ENCODE results near the gene HS6ST1. TPM values are rescaled to one million over a fixed set of nuclear protein-coding genes. Genes with fewer than 3 reads are reported as not detected.
A peak's percentile ranks its signal among the peaks of the same experiment; 100 is the strongest.

Gene HS6ST1, protein sequence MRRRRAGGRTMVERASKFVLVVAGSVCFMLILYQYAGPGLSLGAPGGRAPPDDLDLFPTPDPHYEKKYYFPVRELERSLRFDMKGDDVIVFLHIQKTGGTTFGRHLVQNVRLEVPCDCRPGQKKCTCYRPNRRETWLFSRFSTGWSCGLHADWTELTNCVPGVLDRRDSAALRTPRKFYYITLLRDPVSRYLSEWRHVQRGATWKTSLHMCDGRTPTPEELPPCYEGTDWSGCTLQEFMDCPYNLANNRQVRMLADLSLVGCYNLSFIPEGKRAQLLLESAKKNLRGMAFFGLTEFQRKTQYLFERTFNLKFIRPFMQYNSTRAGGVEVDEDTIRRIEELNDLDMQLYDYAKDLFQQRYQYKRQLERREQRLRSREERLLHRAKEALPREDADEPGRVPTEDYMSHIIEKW
- total RNA-seq, result 139 to 141 TPM (median 141 TPM) in 3 replicates

DNA sequence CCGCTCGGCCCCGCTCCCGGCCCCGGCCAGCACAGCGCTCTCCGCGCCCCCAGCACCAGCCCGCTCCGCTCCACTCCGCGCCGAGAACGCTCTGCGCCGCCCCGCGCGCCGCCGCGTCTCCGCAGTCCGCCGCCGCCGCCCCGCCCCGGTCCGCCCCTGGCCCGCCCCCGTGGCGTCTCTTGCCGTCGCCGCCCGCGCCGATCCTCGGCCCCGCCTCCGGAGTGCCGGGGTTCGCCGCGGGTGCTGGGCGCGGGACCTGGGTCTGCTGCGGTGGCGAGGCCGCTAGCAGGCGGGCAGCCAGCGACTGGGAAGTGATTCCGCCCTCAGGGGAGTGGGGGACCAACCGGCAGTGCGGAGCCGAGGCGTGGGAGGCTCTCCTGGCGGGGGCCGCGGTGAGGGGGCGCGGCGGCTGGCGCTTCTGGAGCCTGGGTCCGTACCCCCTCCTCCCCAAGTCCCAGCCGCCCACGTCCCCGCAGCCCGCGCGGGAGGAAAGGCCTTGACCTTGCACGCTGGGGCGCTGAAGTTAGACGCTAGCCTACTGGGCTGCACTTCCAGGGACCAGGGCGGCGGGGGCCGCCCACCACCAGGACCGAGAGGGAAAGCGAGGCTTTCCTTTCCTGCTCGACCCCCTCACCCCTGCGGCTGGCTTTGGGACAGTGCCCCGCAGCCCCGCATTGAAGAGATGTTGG is at the start of gene HS6ST1:
Gene HS6ST1 (minus strand): TSS at position 93 of the 689 bp plus-strand sequence. CDS start 305 bp downstream, outside the sequence.
- TF ChIP-seq, protein P1, sequence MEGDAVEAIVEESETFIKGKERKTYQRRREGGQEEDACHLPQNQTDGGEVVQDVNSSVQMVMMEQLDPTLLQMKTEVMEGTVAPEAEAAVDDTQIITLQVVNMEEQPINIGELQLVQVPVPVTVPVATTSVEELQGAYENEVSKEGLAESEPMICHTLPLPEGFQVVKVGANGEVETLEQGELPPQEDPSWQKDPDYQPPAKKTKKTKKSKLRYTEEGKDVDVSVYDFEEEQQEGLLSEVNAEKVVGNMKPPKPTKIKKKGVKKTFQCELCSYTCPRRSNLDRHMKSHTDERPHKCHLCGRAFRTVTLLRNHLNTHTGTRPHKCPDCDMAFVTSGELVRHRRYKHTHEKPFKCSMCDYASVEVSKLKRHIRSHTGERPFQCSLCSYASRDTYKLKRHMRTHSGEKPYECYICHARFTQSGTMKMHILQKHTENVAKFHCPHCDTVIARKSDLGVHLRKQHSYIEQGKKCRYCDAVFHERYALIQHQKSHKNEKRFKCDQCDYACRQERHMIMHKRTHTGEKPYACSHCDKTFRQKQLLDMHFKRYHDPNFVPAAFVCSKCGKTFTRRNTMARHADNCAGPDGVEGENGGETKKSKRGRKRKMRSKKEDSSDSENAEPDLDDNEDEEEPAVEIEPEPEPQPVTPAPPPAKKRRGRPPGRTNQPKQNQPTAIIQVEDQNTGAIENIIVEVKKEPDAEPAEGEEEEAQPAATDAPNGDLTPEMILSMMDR (IDR thresholded peaks at IDR 0.05; ENCODE audit: unreplicated experiment), result no peak
- peak within 1 kb of the TSS; percentile 93 for H3K4me3 Mint-ChIP-seq
- H3K9me3 Mint-ChIP-seq, result no peaks in the 10 kb centered on the region
- H3K27ac Mint-ChIP-seq, result peak within 1 kb of the TSS; percentile 81
- DNase-seq (ENCODE audit: low spot score in 2 of 2, unreplicated experiment in 2 of 2), result peak; percentile 83 to 92
- no peaks in the 10 kb centered on the region for H3K27me3 Mint-ChIP-seq (ENCODE audit: low read depth)
- H3K36me3 Mint-ChIP-seq, result peaks cover 4% of the 10 kb centered on the region
- peaks cover 56% of the 10 kb centered on the region for H3K4me1 Mint-ChIP-seq

DNA sequence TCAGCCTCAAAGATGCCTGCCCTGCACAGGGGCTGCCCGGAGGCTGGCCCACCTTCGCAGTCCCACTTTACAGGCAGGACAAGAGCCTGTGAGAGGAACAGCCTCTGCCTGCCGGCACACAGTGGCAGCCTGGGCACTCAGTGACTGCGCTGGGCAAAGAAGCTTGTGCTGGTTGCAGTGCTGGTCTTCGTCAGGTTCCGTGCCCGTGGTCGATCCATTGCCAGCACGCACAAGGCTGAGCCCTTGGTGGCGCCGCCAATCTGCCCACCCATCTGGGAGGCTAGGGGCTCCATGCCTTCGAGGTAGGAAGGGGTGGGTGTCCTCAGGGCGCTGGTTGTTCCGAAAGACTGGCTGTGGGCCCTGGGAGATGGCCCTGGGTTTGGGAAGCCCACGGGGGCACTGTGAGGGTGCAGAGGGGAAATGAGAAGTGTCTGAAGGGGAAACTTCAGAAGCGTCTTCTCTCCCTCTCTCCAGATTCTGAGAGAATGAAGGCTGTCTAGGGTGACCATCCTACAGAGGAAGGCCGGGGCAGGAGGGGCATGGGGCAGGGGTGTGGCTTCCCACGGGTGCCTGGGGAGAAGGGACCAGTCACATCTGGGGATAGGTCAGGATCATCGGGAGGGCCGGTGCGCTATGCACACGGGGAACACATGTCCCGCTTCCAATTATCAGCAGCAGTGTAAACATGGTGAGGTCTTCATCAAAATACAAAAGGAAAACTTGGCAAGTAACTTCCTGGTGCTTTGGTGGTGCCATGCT is 49.1 kb upstream of the HS6ST1 start:
- H3K27ac Mint-ChIP-seq, result no peak overlapping the region
- H3K9me3 Mint-ChIP-seq, result no peaks in the 10 kb centered on the region
- H3K4me3 Mint-ChIP-seq, result no peak overlapping the region
- TF ChIP-seq, protein P1 (IDR thresholded peaks at IDR 0.05; ENCODE audit: unreplicated experiment), result no peak
- H3K36me3 Mint-ChIP-seq, result no peaks in the 10 kb centered on the region
- no peaks in the 10 kb centered on the region for H3K27me3 Mint-ChIP-seq (ENCODE audit: low read depth)
- DNase-seq (ENCODE audit: low spot score in 2 of 2, unreplicated experiment in 2 of 2), result no peak
- H3K4me1 Mint-ChIP-seq, result peaks cover 56% of the 10 kb centered on the region

DNA sequence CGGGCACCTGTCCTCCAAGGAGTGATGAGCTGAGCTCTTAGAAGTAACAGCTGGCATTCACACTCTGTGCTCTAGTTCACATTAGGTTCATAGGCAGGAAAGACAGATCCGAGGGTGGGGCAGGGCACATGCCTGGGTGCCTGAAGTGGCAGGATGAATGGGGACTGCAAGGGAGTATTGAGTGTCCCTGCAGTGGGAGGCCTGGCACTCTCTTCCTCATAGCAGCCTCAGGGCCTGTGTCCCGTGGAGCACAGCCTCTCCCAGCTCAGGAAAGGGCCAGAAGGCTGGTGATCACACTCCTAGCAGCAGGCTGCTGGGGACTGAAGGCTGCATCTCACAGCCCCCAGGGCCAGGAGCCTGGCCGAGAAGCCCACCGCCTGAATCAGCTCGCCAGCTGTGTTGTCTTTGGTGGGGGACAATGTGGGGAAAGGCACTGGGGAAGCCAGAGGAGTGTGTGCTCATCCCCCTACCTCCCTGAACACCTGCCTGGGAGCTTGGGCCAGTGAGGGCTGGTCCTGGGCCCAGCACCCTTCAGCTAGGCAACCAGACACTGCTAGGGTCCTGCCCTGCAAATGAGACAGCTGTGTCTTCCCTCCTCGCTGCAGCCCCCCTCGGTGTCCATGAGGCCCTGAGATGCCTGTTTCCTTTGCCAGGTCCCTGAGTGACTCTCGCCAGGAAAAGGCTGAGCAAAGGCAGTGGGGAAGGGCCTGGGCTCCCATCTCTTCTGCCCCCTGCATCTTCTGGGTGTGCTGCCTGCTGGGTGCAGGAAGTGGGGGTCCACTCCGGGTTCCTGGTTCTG is 48.2 kb upstream of the HS6ST1 start:
- Mint-ChIP-seq H3K27ac (peak overlapping the region; percentile 44), H3K4me3 (no peak overlapping the region)

DNA sequence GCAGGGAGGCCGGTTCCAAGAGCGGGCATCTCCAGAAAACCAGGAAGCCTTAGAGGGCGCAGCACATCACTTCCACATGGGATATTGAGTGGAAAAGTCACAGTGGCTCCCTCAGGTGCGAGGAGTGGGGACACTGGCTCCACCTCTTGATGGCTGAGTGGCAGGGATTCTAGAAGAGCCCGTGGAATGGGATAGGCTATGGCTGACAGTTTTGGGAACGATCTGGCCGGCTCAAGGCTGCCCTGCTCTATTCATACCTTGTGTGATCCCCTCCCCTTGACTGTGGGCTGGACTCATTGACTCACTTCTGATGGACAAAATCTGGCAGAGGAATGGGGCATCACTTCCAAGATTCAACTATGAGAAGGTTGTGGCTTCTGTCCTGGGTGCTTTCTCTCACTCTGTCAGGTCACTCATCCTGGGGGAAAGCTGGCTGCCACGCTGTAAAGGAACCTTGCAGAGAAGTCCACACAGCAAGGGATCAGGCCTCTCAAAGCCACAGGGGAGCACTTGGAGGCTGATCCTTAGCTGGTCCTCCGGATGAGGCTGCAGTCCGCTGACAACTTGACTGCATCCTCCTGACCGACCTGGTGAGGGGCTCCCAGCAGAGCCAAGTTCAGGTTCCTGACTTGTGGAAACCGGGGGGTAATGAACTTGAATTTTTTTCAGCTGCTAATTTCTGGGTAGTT is 46.7 kb upstream of the HS6ST1 start:
- no peak for DNase-seq (ENCODE audit: low spot score in 2 of 2, unreplicated experiment in 2 of 2)
- H3K4me3 Mint-ChIP-seq, result no peak overlapping the region
- peak overlapping the region; percentile 50 for H3K27ac Mint-ChIP-seq
- no peaks in the 10 kb centered on the region for H3K27me3 Mint-ChIP-seq (ENCODE audit: low read depth)
- TF ChIP-seq, protein P1 (IDR thresholded peaks at IDR 0.05; ENCODE audit: unreplicated experiment), result no peak
- H3K4me1 Mint-ChIP-seq, result peaks cover 60% of the 10 kb centered on the region
- H3K36me3 Mint-ChIP-seq, result no peaks in the 10 kb centered on the region
- no peaks in the 10 kb centered on the region for H3K9me3 Mint-ChIP-seq

More for the DNA sequence above, 48.2 kb upstream of the HS6ST1 start:
- no peaks in the 10 kb centered on the region for H3K27me3 Mint-ChIP-seq (ENCODE audit: low read depth)
- no peaks in the 10 kb centered on the region for H3K36me3 Mint-ChIP-seq
- peaks cover 58% of the 10 kb centered on the region for H3K4me1 Mint-ChIP-seq
- TF ChIP-seq, protein P1 (IDR thresholded peaks at IDR 0.05; ENCODE audit: unreplicated experiment), result no peak
- peak in 1 of 2 experiments; percentile 39 for DNase-seq (ENCODE audit: low spot score in 2 of 2, unreplicated experiment in 2 of 2)
- H3K9me3 Mint-ChIP-seq, result no peaks in the 10 kb centered on the region

Measured in mesothelial cell of epicardium (in vitro differentiated cells).